Trophoblast cell (in vitro differentiated cells and primary cell): ENCODE measurements around the gene TSPEAR.

Experiments used
- DNase-seq, 2 donors: peaks; one replicate each; pipeline ENCODE4 v3.0.0-alpha.2; 2016
- H2AFZ ChIP-seq: 2 replicates; pipeline ENCODE4 v1.6.1; 2013; ENCODE audit warnings: low read length, moderate library complexity, mild to moderate bottlenecking; ENCODE audit not compliant: insufficient read depth, poor library complexity
- H2AK5ac ChIP-seq: 2 replicates; pipeline ENCODE4 v1.6.1; 2013; ENCODE audit warnings: mild to moderate bottlenecking, low read length
- H2BK120ac ChIP-seq: 2 replicates; pipeline ENCODE4 v1.6.1; 2013; ENCODE audit warnings: low read length, mild to moderate bottlenecking, moderate library complexity; ENCODE audit not compliant: insufficient read depth, poor library complexity
- H2BK12ac ChIP-seq: 2 replicates; pipeline ENCODE4 v1.6.1; 2013; ENCODE audit warnings: mild to moderate bottlenecking, low read length, moderate library complexity
- H2BK5ac ChIP-seq: 2 replicates; pipeline ENCODE4 v1.6.1; 2013; ENCODE audit warnings: low read length, low read depth, moderate library complexity, mild to moderate bottlenecking; ENCODE audit not compliant: poor library complexity
- H3K14ac ChIP-seq: 2 replicates; pipeline ENCODE4 v1.6.1; 2013; ENCODE audit warnings: mild to moderate bottlenecking, low read length
- H3K18ac ChIP-seq: 2 replicates; pipeline ENCODE4 v1.6.1; 2013; ENCODE audit warnings: mild to moderate bottlenecking, low read length
- H3K23ac ChIP-seq: 2 replicates; pipeline ENCODE4 v1.6.1; 2013; ENCODE audit warnings: low read length
- H3K27ac ChIP-seq: 2 replicates; pipeline ENCODE4 v1.5.1; 2013; ENCODE audit warnings: low read depth, mild to moderate bottlenecking, inconsistent platforms, low read length, moderate library complexity
- H3K27me3 ChIP-seq: 2 replicates; pipeline ENCODE4 v1.6.1; 2013; ENCODE audit warnings: inconsistent platforms, mild to moderate bottlenecking, low read length, moderate library complexity; ENCODE audit not compliant: insufficient read depth
- H3K36me3 ChIP-seq, 2 experiments: 1 replicate in 1 of 2; 2 replicates in 1 of 2; pipeline ENCODE4 v1.6.1; 2013; ENCODE audit warnings: low read length in 2 of 2, mild to moderate bottlenecking in 2 of 2, moderate library complexity in 1 of 2; ENCODE audit not compliant: insufficient read depth in 2 of 2, control insufficient read depth in 1 of 2
- H3K4ac ChIP-seq: 2 replicates; pipeline ENCODE4 v1.6.1; 2013; ENCODE audit warnings: low read depth, mild to moderate bottlenecking, low read length, moderate library complexity
- H3K4me1 ChIP-seq, 2 experiments: 1 replicate in 1 of 2; 2 replicates in 1 of 2; pipeline ENCODE4 v1.6.1; 2013; ENCODE audit warnings: low read length in 2 of 2, mild to moderate bottlenecking in 2 of 2, moderate library complexity in 1 of 2; ENCODE audit not compliant: insufficient read depth in 2 of 2, control insufficient read depth in 1 of 2
- H3K4me2 ChIP-seq: 2 replicates; pipeline ENCODE4 v1.6.1; 2013; ENCODE audit warnings: inconsistent platforms, mild to moderate bottlenecking, low read length, moderate library complexity
- H3K4me3 ChIP-seq: 2 replicates; pipeline ENCODE4 v1.5.1; 2013; ENCODE audit warnings: mild to moderate bottlenecking, low read depth, low read length, inconsistent platforms
- H3K79me1 ChIP-seq: one replicate; pipeline ENCODE4 v1.6.1; 2013; ENCODE audit warnings: low read length
- H3K79me2 ChIP-seq: 2 replicates; pipeline ENCODE4 v1.6.1; 2013; ENCODE audit warnings: low read length, mild to moderate bottlenecking; ENCODE audit not compliant: control insufficient read depth, insufficient read depth, poor library complexity
- H3K9ac ChIP-seq: 2 replicates; pipeline ENCODE4 v1.6.1; 2013; ENCODE audit warnings: mild to moderate bottlenecking, low read length
- H3K9me3 ChIP-seq: 2 replicates; pipeline ENCODE4 v1.6.1; 2013; ENCODE audit warnings: low read depth, mild to moderate bottlenecking, control low read depth, inconsistent platforms, low read length; ENCODE audit not compliant: insufficient read depth
- H4K12ac ChIP-seq: 2 replicates; pipeline ENCODE4 v1.6.1; 2013; ENCODE audit warnings: low read depth, mild to moderate bottlenecking, low read length, moderate library complexity
- H4K8ac ChIP-seq: 2 replicates; pipeline ENCODE4 v1.6.1; 2013; ENCODE audit warnings: low read depth, mild to moderate bottlenecking, low read length, moderate library complexity
- H4K91ac ChIP-seq: one replicate; pipeline ENCODE4 v1.6.1; 2013; ENCODE audit warnings: low read depth, mild to moderate bottlenecking, low read length, moderate library complexity
- WGBS: extraction: QIAGEN DNeasy Blood & Tissue Kit; methylation state at CpG from one replicate; pipeline ENCODE4 v1.1.7; 2013; ENCODE audit warnings: missing lambda C conversion rate; ENCODE audit not compliant: insufficient read length, insufficient coverage; ENCODE audit errors: extremely low coverage; 5-methylcytosine and 5-hydroxymethylcytosine counted together

Gene TSPEAR

GRCh38 chr21:44617071-44617501, 94.3 kb downstream of the TSPEAR start:
- no peaks in the 10 kb centered on the region for H3K4me1 ChIP-seq
- H3K79me1 ChIP-seq, result no peaks in the 10 kb centered on the region
- DNase-seq, result no peak
- H3K9ac ChIP-seq, result no peak overlapping the region
- no peak overlapping the region for H2BK5ac ChIP-seq
- H3K18ac ChIP-seq, result no peak overlapping the region
- H3K27ac ChIP-seq, result no peak overlapping the region
- H2AK5ac ChIP-seq, result no peak overlapping the region
- no peak overlapping the region for H3K4ac ChIP-seq
- no peak overlapping the region for H3K14ac ChIP-seq
- H3K4me3 ChIP-seq, result no peak overlapping the region
- no peaks in the 10 kb centered on the region for H3K27me3 ChIP-seq
- WGBS, result no CpG with 5 or more reads among the region's 8 CpGs
- H4K8ac ChIP-seq, result no peak overlapping the region
- H2BK120ac ChIP-seq, result no peak overlapping the region
- no peaks in the 10 kb centered on the region for H3K36me3 ChIP-seq
- no peak overlapping the region for H4K91ac ChIP-seq
- H4K12ac ChIP-seq, result no peak overlapping the region
- H3K23ac ChIP-seq, result no peak overlapping the region
- H2AFZ ChIP-seq, result no peak overlapping the region
- H2BK12ac ChIP-seq, result no peak overlapping the region
- H3K4me2 ChIP-seq, result no peak overlapping the region
- no peaks in the 10 kb centered on the region for H3K79me2 ChIP-seq
- H3K9me3 ChIP-seq, result peaks cover 20% of the 10 kb centered on the region

DNA sequence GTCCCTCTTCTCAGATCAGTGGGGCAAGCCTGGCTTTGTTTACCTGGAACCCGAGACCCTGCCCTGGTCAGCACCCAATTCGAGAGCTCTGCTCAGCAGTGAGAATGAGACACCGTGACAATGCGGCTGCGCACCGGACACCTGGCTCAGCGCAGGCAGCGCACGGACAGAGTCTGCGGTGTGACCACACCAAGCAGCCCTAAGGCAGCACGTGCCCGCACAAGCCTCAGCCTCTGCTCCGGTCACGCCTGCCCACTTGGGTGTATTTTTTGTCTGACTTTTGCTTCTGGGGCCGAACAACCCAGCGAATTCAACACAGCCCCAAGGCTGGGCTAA, 94.8 kb downstream of the TSPEAR start:
- Histone ChIP-seq H3K9ac (no peak overlapping the region), H3K9me3 (peaks cover 26% of the 10 kb centered on the region), H3K27ac (no peak overlapping the region), H2BK120ac (no peak overlapping the region), H3K4ac (no peak overlapping the region), H3K36me3 (no peaks in the 10 kb centered on the region), H3K23ac (no peak overlapping the region), H2AFZ (no peak overlapping the region), H3K14ac (no peak overlapping the region), H3K18ac (no peak overlapping the region), H3K4me1 (no peaks in the 10 kb centered on the region), H4K12ac (no peak overlapping the region), H4K91ac (no peak overlapping the region), H2BK12ac (no peak overlapping the region), H4K8ac (no peak overlapping the region), H2AK5ac (no peak overlapping the region), H3K27me3 (no peaks in the 10 kb centered on the region), H3K4me3 (no peak overlapping the region), H3K79me1 (no peaks in the 10 kb centered on the region), H3K4me2 (no peak overlapping the region), H2BK5ac (no peak overlapping the region), H3K79me2 (no peaks in the 10 kb centered on the region)
- WGBS, result no CpG with 5 or more reads among the region's 16 CpGs
- DNase-seq, result no peak

DNA sequence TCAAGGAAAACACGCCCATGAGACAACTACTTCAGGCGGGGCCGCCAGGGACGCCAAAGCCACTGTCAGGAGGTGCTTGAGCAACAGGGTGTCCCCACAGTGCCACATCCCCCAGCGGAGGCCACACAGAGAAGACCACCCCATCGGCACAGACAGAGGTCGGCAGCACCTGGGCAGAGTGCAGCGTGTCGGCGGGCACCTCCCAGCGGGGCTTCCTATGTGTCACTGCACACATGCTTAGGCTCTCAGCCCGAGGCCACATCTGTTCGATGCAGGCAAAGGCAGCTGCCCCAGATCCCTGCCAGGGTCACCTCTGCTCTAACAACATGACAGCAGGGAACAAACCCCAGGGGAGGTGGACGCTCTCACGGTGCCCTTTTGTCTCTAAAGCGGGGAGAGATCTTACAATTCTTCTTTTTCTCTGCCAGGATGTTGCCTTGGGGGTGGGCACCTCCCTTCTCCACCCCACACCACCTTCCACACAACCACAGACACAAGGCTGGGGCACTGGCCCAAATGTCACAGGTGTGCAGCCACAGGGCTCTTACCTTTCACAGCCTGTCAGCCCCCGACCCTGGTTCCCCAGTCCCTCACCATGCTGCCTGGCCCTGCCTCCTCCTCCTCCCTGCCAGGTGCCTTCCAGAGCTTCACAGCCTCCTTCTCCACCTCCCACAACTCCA, 95.3 kb downstream of the TSPEAR start:
- Histone ChIP-seq H4K12ac (no peak overlapping the region), H3K4me1 (no peaks in the 10 kb centered on the region), H3K4me2 (no peak overlapping the region), H4K91ac (no peak overlapping the region), H2BK5ac (no peak overlapping the region), H2AFZ (no peak overlapping the region), H2BK12ac (no peak overlapping the region), H3K4me3 (no peak overlapping the region), H3K9me3 (peaks cover 28% of the 10 kb centered on the region), H3K27me3 (no peaks in the 10 kb centered on the region), H2AK5ac (no peak overlapping the region), H3K9ac (no peak overlapping the region), H3K36me3 (no peaks in the 10 kb centered on the region), H4K8ac (no peak overlapping the region), H3K79me1 (no peaks in the 10 kb centered on the region), H2BK120ac (no peak overlapping the region), H3K27ac (no peak overlapping the region), H3K14ac (no peak overlapping the region), H3K18ac (no peak overlapping the region), H3K79me2 (no peaks in the 10 kb centered on the region), H3K23ac (no peak overlapping the region), H3K4ac (no peak overlapping the region)
- DNase-seq, result no peak
- WGBS, result no CpG with 5 or more reads among the region's 17 CpGs

- no peak overlapping the region for H3K18ac ChIP-seq
- no peak overlapping the region for H4K8ac ChIP-seq
- H3K4me3 ChIP-seq, result no peak overlapping the region
- H3K79me2 ChIP-seq, result no peaks in the 10 kb centered on the region
- H2AK5ac ChIP-seq, result no peak overlapping the region
- WGBS, result no CpG with 5 or more reads among the region's 8 CpGs
- H3K4me1 ChIP-seq, result no peaks in the 10 kb centered on the region
- H2BK120ac ChIP-seq, result no peak overlapping the region
- H3K79me1 ChIP-seq, result no peaks in the 10 kb centered on the region
- H3K36me3 ChIP-seq, result no peaks in the 10 kb centered on the region
- no peak overlapping the region for H2BK5ac ChIP-seq
- H3K27me3 ChIP-seq, result no peaks in the 10 kb centered on the region
- H2BK12ac ChIP-seq, result no peak overlapping the region
- H3K4ac ChIP-seq, result no peak overlapping the region
- peaks cover 28% of the 10 kb centered on the region for H3K9me3 ChIP-seq
- no peak overlapping the region for H3K23ac ChIP-seq
- no peak overlapping the region for H3K14ac ChIP-seq
- H3K27ac ChIP-seq, result no peak overlapping the region
- no peak overlapping the region for H3K4me2 ChIP-seq
- no peak for DNase-seq
- no peak overlapping the region for H2AFZ ChIP-seq
- H3K9ac ChIP-seq, result no peak overlapping the region
- no peak overlapping the region for H4K12ac ChIP-seq
- H4K91ac ChIP-seq, result no peak overlapping the region
Observed at GRCh38 chr21:44615466-44615865, 95.9 kb downstream of the TSPEAR start.
